K562 (cell line): ENCODE results near the gene DGKB. TPM values are rescaled to one million over a fixed set of nuclear protein-coding genes. Genes with fewer than 3 reads are reported as not detected.

Source experiments
- ETV5 ChIP-seq: sonication (generic); formaldehyde crosslinking; IDR thresholded peaks from 2 replicates; pipeline ENCODE4 v1.4.0; 2020; ENCODE audit warnings: low read depth, mild to moderate bottlenecking, missing genetic modification reagents
- FOXA1 ChIP-seq: fragments of 450-650 bp; IDR thresholded peaks from 2 replicates; pipeline ENCODE4 v1.6.1; 2016; ENCODE audit warnings: mild to moderate bottlenecking, borderline replicate concordance
- FOXO4 ChIP-seq: fragments of 450-650 bp; formaldehyde crosslinking; IDR thresholded peaks from 2 replicates; pipeline ENCODE4 v1.4.0; 2020; ENCODE audit warnings: mild to moderate bottlenecking, moderate library complexity
- GATAD2A ChIP-seq: fragments of 450-650 bp; IDR thresholded peaks from 2 replicates; pipeline ENCODE4 v1.6.1; 2017
- GTF2A2 ChIP-seq: IDR thresholded peaks from 2 replicates; pipeline ENCODE4 v1.6.1; 2016; ENCODE audit warnings: mild to moderate bottlenecking, missing genetic modification characterization, missing compliant biosample characterization
- HNRNPH1 ChIP-seq: fragments of 200-400 bp; formaldehyde crosslinking; optimal IDR thresholded peaks from 2 replicates; pipeline ENCODE3; 2017; ENCODE audit warnings: low read depth, mild to moderate bottlenecking, low read length, moderate library complexity
- TCF7 ChIP-seq: sonication (generic); IDR thresholded peaks from 2 replicates; pipeline ENCODE4 v1.6.1; 2016; ENCODE audit warnings: antibody characterized with exemption, borderline replicate concordance
- ZBTB33 ChIP-seq: sonication (generic); formaldehyde crosslinking; IDR thresholded peaks from 2 replicates; pipeline ENCODE4 v1.8.1; 2023; ENCODE audit warnings: mild to moderate bottlenecking, missing genetic modification reagents
- ZNF318 ChIP-seq, 2 experiments: fragments of 450-650 bp; IDR thresholded peaks; 2 replicates each; pipeline ENCODE4 v1.6.1; 2016; ENCODE audit warnings: mild to moderate bottlenecking in 2 of 2, borderline replicate concordance in 1 of 2, low read depth in 1 of 2, moderate library complexity in 1 of 2
- ZNF551 ChIP-seq: fragments of 250-450 bp; sonication (Bioruptor Pico); IDR thresholded peaks from 2 replicates; pipeline ENCODE4 v1.5.0; 2021; ENCODE audit warnings: mild to moderate bottlenecking, moderate library complexity
- ZNF561 ChIP-seq: fragments of 450-650 bp; formaldehyde crosslinking; conservative IDR thresholded peaks from 2 replicates; pipeline ENCODE4 v1.4.0; 2020; ENCODE audit warnings: mild to moderate bottlenecking, moderate library complexity
- polyA plus RNA-seq, 8 experiments: library from polyadenylated mRNA; depleted of rRNA in 4 of 8; stranded (reverse) in 5 of 8; unstranded in 3 of 8; fragments of >200 nt; fragmentation: Nextera tagmentation in 2 of 8; fragmentation: Illumina TruSeq in 1 of 8; extraction: Ambion mirVana in 2 of 8; extraction: Trizol in 1 of 8; gene quantifications; 2 replicates each; pipeline versions ENCODE4 v1.2.1 to v1.2.3, GENCODE V29; 2011 to 2014; ENCODE audit warnings: inconsistent platforms in 1 of 8, missing spikeins in 1 of 8
- total RNA-seq, 7 experiments: library from RNA; depleted of rRNA in 6 of 7; stranded (reverse); fragments of >200 nt in 6 of 7; fragmentation: Illumina TruSeq in 2 of 7; extraction: Trizol in 2 of 7; gene quantifications; 2 replicates each; pipeline versions ENCODE4 v1.2.1 to v1.2.3, GENCODE V29; 2011 to 2021; ENCODE audit warnings: low replicate concordance in 1 of 7

Gene DGKB
- total and polyA plus RNA-seq, 9 of the 15 experiments (the other 6 are each of a cell fraction or from before 2014, with no cell fraction given): 0.01 TPM; not detected in 8

DNA sequence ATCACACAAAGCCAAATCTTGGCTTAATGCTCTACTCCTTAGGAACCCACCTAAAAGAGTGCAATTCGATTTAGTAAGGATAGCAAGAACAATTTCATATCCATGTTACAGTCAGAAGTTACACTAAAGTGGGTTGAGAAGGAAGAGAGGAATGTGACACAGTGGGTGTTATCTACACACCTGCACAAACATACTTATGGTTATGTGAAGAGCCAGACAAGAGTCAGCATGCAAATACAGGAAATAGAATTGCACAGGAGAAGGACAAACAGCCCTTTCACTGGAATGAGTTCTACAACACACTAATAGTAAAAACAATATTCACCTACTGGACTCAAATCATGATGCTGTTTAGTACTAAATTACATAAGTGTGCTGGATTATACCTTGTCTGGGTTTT lies 262.8 kb downstream of the DGKB start (continued):
- TF ChIP-seq ZBTB33 (CRISPR knock-in tag): no peak
- no peak for TF ChIP-seq ETV5 (CRISPR knock-in tag)
- no peak for TF ChIP-seq ZNF551 (CRISPR knock-in tag)
- TF ChIP-seq FOXA1: no peak
- TF ChIP-seq GTF2A2 (tag): no peak
- TF ChIP-seq ZNF318 (IDR thresholded peaks at IDR 0.05; ENCODE audit: borderline replicate concordance in 1 of 2, low read depth in 1 of 2): no peak
- TF ChIP-seq GATAD2A: no peak
- no peak for TF ChIP-seq TCF7
- no peak for TF ChIP-seq HNRNPH1
- no peak for TF ChIP-seq FOXO4 (CRISPR knock-in tag)
- no peak for TF ChIP-seq ZNF561 (CRISPR knock-in tag)
- TF ChIP-seq, all 486 proteins: peak for 0
